Omental fat pad (tissue), 4 donors: Measurements from ENCODE around the gene CDAN1. TPM values are rescaled to one million over a fixed set of nuclear protein-coding genes. Genes with fewer than 3 reads are reported as not detected.

Source experiments
- ATAC-seq: fragments of 150-250 bp; one replicate; pipeline ENCODE4 v1.9.1; 2016; ENCODE audit warnings: mild to moderate bottlenecking, moderate library complexity; ENCODE audit not compliant: low FRiP score
- DNase-seq: peaks from one replicate; pipeline ENCODE4 v3.0.0-alpha.2; 2019; ENCODE audit warnings: low spot score
- CTCF ChIP-seq, 3 donors: fragments of 450-650 bp; IDR thresholded peaks; one replicate each; pipeline ENCODE4 v1.5.1; 2016 to 2017; ENCODE audit warnings: antibody characterized with exemption in 3 of 3, mild to moderate bottlenecking in 3 of 3, moderate library complexity in 2 of 3
- total RNA-seq, 4 donors: library from RNA; depleted of rRNA; stranded (reverse); fragments of >200 nt; gene quantifications; one replicate each; pipeline ENCODE4 v1.1.0, GENCODE V29; 2016

CDAN1 gene
- total RNA-seq, 4 donors from 2014 or later = 5.4 to 15.1 (median 7.5) TPM

GRCh38 chr15:42707068-42707467 is 29.9 kb downstream of the CDAN1 start:
- no peak for ATAC-seq
- TF ChIP-seq CTCF (IDR thresholded peaks at IDR 0.05) = no peak
- no peak for DNase-seq

GRCh38 chr15:42705336-42705735 is 31.6 kb downstream of the CDAN1 start:
- no peak for DNase-seq
- no peak for ATAC-seq
- TF ChIP-seq CTCF (IDR thresholded peaks at IDR 0.05) = no peak

- TF ChIP-seq CTCF (IDR thresholded peaks at IDR 0.05) = no peak
- DNase-seq (peak; percentile 37), ATAC-seq (peak; percentile 93)
These were observed 32.4 kb downstream of the CDAN1 start for GRCh38 chr15:42704492-42704926.

GRCh38 chr15:42696626-42697025 is 40.3 kb downstream of the CDAN1 start:
- TF ChIP-seq CTCF (IDR thresholded peaks at IDR 0.05) = no peak
- no peak for ATAC-seq
- DNase-seq = no peak

GRCh38 chr15:42695527-42696071 is 41.3 kb downstream of the CDAN1 start:
- TF ChIP-seq CTCF (IDR thresholded peaks at IDR 0.05) = no peak
- no peak for DNase-seq
- ATAC-seq = no peak

GRCh38 chr15:42694398-42694797 is 42.5 kb downstream of the CDAN1 start:
- DNase-seq (no peak), ATAC-seq (no peak)
- no peak for TF ChIP-seq CTCF (IDR thresholded peaks at IDR 0.05)

GRCh38 chr15:42693942-42694341 is 43.0 kb downstream of the CDAN1 start:
- no peak for TF ChIP-seq CTCF (IDR thresholded peaks at IDR 0.05)
- DNase-seq (no peak), ATAC-seq (no peak)
